Bronchial epithelial cell (primary cell): Measurements from ENCODE around the gene ZNF668. TPM values are rescaled to one million over a fixed set of nuclear protein-coding genes. Genes with fewer than 3 reads are reported as not detected.

Experiments
- DNase-seq: peaks from one replicate; pipeline ENCODE4 v3.0.0-alpha.2; 2010; ENCODE audit warnings: low read depth
- FAIRE-seq: peaks from 2 replicates; lab custom pipeline; 2011; peaks lifted over from hg19 to GRCh38; lab: Jason Lieb, UNC
- H3K27me3 ChIP-seq: 2 replicates; pipeline ENCODE4 v1.5.1; 2011; ENCODE audit warnings: low read length; ENCODE audit not compliant: control insufficient read depth, insufficient read depth
- H3K36me3 ChIP-seq: 2 replicates; pipeline ENCODE4 v1.5.1; 2011; ENCODE audit warnings: low read length; ENCODE audit not compliant: control insufficient read depth, insufficient read depth
- H3K4me3 ChIP-seq: 2 replicates; pipeline ENCODE4 v1.5.1; 2011; ENCODE audit warnings: mild to moderate bottlenecking, low read depth, low read length, control low read depth
- total RNA-seq: library from RNA; depleted of rRNA; stranded (reverse); fragments of >200 nt; gene quantifications from 2 replicates; pipeline ENCODE4 v1.2.1, GENCODE V29; 2014
- TF ChIP-seq, protein P1 (sequence below): IDR thresholded peaks from 2 replicates; pipeline ENCODE4 v1.5.1; 2011; ENCODE audit warnings: mild to moderate bottlenecking, moderate library complexity, low read length, control low read depth, inconsistent platforms; ENCODE audit not compliant: insufficient read depth, severe bottlenecking

ZNF668 gene
- total RNA-seq, 1 donor from 2014 or later: 8.2 TPM

DNA sequence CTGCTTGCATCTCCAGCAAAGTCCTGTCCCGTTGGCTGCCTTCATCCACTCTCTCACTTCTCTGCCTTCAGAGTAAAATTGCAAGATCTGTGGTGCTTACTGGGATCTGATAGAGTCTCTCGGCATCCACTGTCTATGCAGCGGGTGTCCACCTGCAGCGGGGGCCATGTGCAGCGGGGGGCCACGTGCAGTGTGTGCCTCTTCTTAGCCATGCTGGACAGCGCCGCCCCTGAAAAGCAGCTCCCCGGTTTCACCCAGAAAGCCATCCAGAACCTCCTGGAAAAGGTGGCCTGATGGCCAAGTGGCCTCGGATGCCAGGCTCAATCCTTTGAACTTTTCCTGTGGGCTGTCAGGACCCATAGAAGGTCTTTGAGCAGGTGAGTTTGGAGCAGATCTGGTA is 31.2 kb downstream of the ZNF668 start:
- H3K36me3 ChIP-seq: peaks cover 23% of the 10 kb centered on the region
- no peak overlapping the region for H3K4me3 ChIP-seq
- FAIRE-seq: no peak
- DNase-seq: no peak
- no peaks in the 10 kb centered on the region for H3K27me3 ChIP-seq
- TF ChIP-seq, protein P1, sequence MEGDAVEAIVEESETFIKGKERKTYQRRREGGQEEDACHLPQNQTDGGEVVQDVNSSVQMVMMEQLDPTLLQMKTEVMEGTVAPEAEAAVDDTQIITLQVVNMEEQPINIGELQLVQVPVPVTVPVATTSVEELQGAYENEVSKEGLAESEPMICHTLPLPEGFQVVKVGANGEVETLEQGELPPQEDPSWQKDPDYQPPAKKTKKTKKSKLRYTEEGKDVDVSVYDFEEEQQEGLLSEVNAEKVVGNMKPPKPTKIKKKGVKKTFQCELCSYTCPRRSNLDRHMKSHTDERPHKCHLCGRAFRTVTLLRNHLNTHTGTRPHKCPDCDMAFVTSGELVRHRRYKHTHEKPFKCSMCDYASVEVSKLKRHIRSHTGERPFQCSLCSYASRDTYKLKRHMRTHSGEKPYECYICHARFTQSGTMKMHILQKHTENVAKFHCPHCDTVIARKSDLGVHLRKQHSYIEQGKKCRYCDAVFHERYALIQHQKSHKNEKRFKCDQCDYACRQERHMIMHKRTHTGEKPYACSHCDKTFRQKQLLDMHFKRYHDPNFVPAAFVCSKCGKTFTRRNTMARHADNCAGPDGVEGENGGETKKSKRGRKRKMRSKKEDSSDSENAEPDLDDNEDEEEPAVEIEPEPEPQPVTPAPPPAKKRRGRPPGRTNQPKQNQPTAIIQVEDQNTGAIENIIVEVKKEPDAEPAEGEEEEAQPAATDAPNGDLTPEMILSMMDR: no peak

DNA sequence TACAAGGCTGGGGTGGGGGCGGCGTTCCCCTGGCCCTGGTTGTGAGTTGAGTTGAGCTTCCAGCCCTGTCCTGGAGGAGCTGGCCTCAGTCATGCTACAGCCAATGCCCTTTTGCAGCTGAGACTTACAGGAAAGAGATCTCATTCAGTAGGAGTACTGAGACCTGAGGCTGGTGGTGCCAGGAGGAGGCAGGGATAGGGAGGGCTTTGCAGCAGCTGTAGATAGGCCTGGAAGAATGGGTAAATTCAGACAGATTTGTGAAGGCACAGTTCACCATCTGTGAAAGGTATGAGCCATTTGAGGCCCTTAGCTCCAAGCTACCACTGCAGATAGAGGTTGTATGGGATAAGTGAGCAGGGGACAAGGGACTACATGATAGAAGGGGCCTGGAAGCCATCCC is 35.0 kb downstream of the ZNF668 start:
- TF ChIP-seq, protein P1: no peak
- H3K27me3 ChIP-seq: no peaks in the 10 kb centered on the region
- no peak overlapping the region for H3K4me3 ChIP-seq
- no peak for FAIRE-seq
- DNase-seq: no peak
- H3K36me3 ChIP-seq: peaks cover 26% of the 10 kb centered on the region

DNA sequence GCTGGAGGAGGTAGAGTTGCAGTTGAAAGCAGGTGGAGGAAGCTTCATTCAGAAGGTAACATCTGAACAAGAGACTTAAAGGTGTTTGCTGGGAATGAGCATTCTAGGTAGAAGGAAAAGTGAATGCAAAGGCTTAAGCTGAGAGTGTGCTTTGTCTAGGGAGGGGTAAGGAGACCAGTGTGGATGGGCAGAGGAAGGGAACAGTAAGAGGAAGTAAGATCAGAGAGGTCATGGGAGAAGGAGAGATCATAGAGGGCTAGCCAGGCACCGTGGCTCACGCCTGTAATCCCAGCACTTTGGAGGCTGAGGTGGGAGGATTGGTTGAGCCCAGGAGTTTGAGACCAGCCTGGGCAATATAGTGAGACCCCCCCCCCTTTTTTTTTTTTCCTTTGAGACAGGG is 37.3 kb downstream of the ZNF668 start:
- peaks cover 23% of the 10 kb centered on the region for H3K36me3 ChIP-seq
- H3K27me3 ChIP-seq: no peaks in the 10 kb centered on the region
- DNase-seq (no peak), FAIRE-seq (no peak)
- TF ChIP-seq, protein P1: no peak
- H3K4me3 ChIP-seq: no peak overlapping the region

- FAIRE-seq (no peak), DNase-seq (peak; percentile 73)
- Histone ChIP-seq H3K27me3 (no peaks in the 10 kb centered on the region), H3K4me3 (peak overlapping the region; percentile 67), H3K36me3 (peaks cover 10% of the 10 kb centered on the region)
- TF ChIP-seq, protein P1: no peak
These were observed 40.1 kb downstream of the ZNF668 start for GRCh38 chr16:31033709-31034492.

DNA sequence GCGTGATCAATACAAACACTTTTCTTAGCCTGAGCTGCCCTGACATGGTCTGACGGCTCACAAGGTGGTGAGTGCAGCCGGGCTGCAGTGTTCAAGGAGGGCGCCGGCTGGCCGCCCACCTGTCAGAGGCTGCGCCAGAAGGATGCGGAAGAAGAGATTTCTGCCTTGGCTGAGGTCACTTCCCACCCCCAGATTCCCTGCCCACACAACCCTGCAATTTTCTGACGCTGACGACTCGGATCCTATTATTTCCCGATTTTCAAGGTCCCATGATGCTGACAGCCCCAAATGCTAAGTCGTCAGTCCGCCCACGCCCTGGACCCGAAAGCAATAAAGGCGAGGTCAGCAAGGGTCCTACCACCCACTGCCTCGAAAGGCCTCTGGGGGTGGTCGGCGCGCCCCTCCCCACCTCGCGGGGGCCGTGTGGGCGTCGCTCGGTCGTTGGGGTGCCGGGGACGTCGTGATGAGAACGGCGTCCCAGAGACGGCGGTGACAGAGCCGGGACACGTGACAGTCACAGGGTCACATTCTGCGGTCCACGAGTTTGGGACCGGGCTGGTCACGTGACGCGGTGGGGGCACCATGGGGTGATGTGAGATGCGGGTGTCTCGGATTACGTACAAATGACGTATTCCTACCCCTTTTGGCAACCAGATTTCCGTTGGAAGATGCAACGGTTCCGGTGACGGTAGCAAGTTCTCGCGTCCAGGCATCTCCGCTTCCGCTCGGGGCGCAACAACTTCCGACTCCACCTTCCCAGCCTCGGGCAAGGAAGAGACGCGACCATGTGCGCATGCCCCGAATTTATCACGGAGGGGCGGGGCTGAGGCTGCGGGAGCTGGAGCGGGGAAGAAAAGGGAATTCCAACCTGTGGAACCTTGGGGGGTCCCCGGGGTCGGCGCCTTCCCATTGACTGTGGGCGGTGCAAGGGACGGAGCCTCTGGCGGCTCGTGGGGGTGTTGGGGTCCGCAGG is 41.0 kb downstream of the ZNF668 start, which contains the start of gene STX4:
Gene STX4, plus strand, starts transcription at position 823 of the 973 bp plus-strand sequence. CDS start 248 bp downstream, outside the sequence.
- FAIRE-seq (no peak), DNase-seq (peak; percentile 87)
- Histone ChIP-seq H3K36me3 (peaks cover 4% of the 10 kb centered on the region), H3K27me3 (no peaks in the 10 kb centered on the region), H3K4me3 (peak within 1 kb of the TSS; percentile 67)
- TF ChIP-seq, protein P1: no peak
